ENCODE results near the gene CMSS1.
"Not testable (repeated sequence)": the region's sequence is repeated elsewhere in the genome, so short reads cannot be mapped to it uniquely, and the experiment has no call there.

Gene CMSS1

DNA sequence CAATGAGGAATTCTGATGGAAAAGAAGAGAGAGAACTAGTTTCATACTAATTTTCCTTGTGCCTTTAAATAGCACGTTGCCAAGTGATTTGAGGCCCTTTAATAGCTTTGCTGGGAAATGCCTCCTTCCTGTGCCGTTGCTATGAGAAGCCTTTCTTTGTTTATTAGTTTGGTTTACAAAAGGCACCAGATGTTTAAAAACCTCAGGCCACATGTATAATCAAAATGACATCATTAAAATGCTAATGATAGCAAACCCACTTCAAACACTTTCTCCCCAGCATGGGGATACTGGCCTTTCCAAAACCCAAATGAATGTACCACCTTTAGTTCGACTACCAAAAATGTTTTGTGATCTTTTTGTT, 393.1 kb downstream of the CMSS1 start:
- Histone ChIP-seq H3K4me1 (ENCODE audit: insufficient read depth, low read length) (peaks cover 25% of the 10 kb centered on the region), H3K27ac (ENCODE audit: low read length) (no peak overlapping the region), H3K9ac (ENCODE audit: low read depth, low read length) (peak overlapping the region; percentile 59; the same call in 1 of the 2 replicates), H3K36me3 (ENCODE audit: insufficient read depth, low read depth, low read length) (no peaks in the 10 kb centered on the region), H3K27me3 (ENCODE audit: insufficient read depth, low read length) (peaks cover 7% of the 10 kb centered on the region), H3K9me3 (ENCODE audit: insufficient read depth, low read depth, low read length) (no peaks in the 10 kb centered on the region), H3K4me3 (ENCODE audit: low read length) (peak overlapping the region; percentile 33; the same call in 1 of the 2 replicates)

DNA sequence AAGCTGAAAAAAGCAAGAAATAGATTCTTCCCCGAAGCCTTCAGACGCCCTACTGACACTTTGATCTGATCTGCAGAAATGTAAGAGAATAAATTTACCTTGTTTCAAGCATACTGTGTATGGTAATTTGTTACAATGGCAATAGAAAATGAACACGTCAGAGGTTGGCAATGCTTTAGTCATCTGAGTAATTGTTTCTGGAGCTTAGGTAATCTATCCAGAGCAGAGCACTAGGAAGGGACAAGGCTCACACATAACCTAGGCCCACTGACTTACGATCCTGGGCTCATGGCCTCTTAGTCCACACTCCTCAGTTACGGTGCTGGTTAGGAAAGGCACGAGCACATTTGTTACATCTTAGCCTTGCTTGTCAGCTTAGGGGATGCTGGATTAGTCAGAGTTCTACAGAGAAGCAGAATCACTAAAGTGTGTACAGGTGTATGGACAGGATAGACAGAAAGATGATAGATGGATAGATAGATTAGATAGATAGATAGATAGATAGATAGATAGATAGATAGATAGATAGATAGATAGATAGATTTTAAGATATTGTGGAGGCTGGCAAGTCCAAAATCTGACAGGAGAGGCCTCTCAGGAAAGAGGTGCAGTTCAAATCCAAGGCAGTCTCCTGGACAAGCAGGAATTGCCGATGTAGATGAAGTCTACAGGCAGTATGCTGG, 396.4 kb downstream of the CMSS1 start:
- H3K9me3 ChIP-seq (ENCODE audit: insufficient read depth, low read depth, low read length): no peaks in the 10 kb centered on the region
- no peaks in the 10 kb centered on the region for H3K36me3 ChIP-seq (ENCODE audit: insufficient read depth, low read depth, low read length)
- peaks cover 7% of the 10 kb centered on the region for H3K27me3 ChIP-seq (ENCODE audit: insufficient read depth, low read length)
- H3K9ac ChIP-seq (ENCODE audit: low read depth, low read length): no peak overlapping the region
- H3K4me3 ChIP-seq (ENCODE audit: low read length): no peak overlapping the region
- no peak overlapping the region for H3K27ac ChIP-seq (ENCODE audit: low read length)
- peaks cover 25% of the 10 kb centered on the region for H3K4me1 ChIP-seq (ENCODE audit: insufficient read depth, low read length)

- H3K4me3 ChIP-seq (ENCODE audit: low read length): no peak overlapping the region
These were observed 396.9 kb downstream of the CMSS1 start for GRCh38 chr3:100214574-100214964.

DNA sequence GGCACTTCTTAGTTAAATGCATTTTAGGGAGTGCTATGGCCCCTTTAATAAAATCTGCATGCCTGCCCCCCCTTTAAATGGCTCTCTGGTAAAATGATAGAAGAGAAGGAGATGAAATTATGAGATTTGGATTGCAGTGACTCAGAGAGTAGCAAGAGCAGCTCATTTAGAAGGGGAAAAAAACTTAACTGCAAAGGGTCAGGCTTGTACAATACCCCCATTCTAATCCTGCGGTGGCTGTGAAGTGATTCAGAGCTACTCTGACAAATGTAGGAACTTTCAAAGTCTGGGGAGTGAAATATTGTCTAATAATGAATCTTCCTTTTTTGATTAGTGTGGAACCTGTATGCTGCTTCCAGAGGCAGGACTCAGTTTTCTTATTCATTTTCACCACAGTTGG, 399.1 kb downstream of the CMSS1 start:
- Histone ChIP-seq H3K9ac (ENCODE audit: low read depth, low read length) (no peak overlapping the region), H3K27me3 (ENCODE audit: insufficient read depth, low read length) (peaks cover 3% of the 10 kb centered on the region), H3K36me3 (ENCODE audit: insufficient read depth, low read depth, low read length) (no peaks in the 10 kb centered on the region), H3K27ac (ENCODE audit: low read length) (no peak overlapping the region), H3K4me1 (ENCODE audit: insufficient read depth, low read length) (peaks cover 3% of the 10 kb centered on the region; the same call in 1 of the 2 replicates), H3K4me3 (ENCODE audit: low read length) (no peak overlapping the region), H3K9me3 (ENCODE audit: insufficient read depth, low read depth, low read length) (peaks cover 14% of the 10 kb centered on the region)

More at GRCh38 chr3:100214574-100214964, 396.9 kb downstream of the CMSS1 start:
- no peak overlapping the region for H3K9ac ChIP-seq (ENCODE audit: low read depth, low read length)
- no peaks in the 10 kb centered on the region for H3K36me3 ChIP-seq (ENCODE audit: insufficient read depth, low read depth, low read length)
- peaks cover 7% of the 10 kb centered on the region for H3K27me3 ChIP-seq (ENCODE audit: insufficient read depth, low read length)
- no peak overlapping the region for H3K27ac ChIP-seq (ENCODE audit: low read length)
- H3K9me3 ChIP-seq (ENCODE audit: insufficient read depth, low read depth, low read length): peaks cover 4% of the 10 kb centered on the region; the same call in 1 of the 2 replicates
- H3K4me1 ChIP-seq (ENCODE audit: insufficient read depth, low read length): peaks cover 24% of the 10 kb centered on the region

GRCh38 chr3:100221159-100221558, 403.5 kb downstream of the CMSS1 start:
- Histone ChIP-seq H3K9ac (ENCODE audit: low read depth, low read length) (no peak overlapping the region), H3K4me1 (ENCODE audit: insufficient read depth, low read length) (no peaks in the 10 kb centered on the region), H3K4me3 (ENCODE audit: low read length) (no peak overlapping the region), H3K36me3 (ENCODE audit: insufficient read depth, low read depth, low read length) (no peaks in the 10 kb centered on the region), H3K9me3 (ENCODE audit: insufficient read depth, low read depth, low read length) (peaks cover 14% of the 10 kb centered on the region), H3K27ac (ENCODE audit: low read length) (no peak overlapping the region), H3K27me3 (ENCODE audit: insufficient read depth, low read length) (no peaks in the 10 kb centered on the region)

- no peaks in the 10 kb centered on the region for H3K27me3 ChIP-seq (ENCODE audit: insufficient read depth, low read length)
- H3K4me3 ChIP-seq (ENCODE audit: low read length): no peak overlapping the region
- H3K27ac ChIP-seq (ENCODE audit: low read length): no peak overlapping the region
- H3K9me3 ChIP-seq (ENCODE audit: insufficient read depth, low read depth, low read length): peaks cover 8% of the 10 kb centered on the region
- no peak overlapping the region for H3K9ac ChIP-seq (ENCODE audit: low read depth, low read length)
- H3K36me3 ChIP-seq (ENCODE audit: insufficient read depth, low read depth, low read length): no peaks in the 10 kb centered on the region
- H3K4me1 ChIP-seq (ENCODE audit: insufficient read depth, low read length): no peaks in the 10 kb centered on the region
These were observed 407.5 kb downstream of the CMSS1 start for GRCh38 chr3:100225193-100225592.

- Histone ChIP-seq H3K36me3 (ENCODE audit: insufficient read depth, low read depth, low read length) (no peaks in the 10 kb centered on the region), H3K9ac (ENCODE audit: low read depth, low read length) (no peak overlapping the region), H3K27me3 (ENCODE audit: insufficient read depth, low read length) (no peaks in the 10 kb centered on the region), H3K9me3 (ENCODE audit: insufficient read depth, low read depth, low read length) (peaks cover 3% of the 10 kb centered on the region), H3K4me1 (ENCODE audit: insufficient read depth, low read length) (no peaks in the 10 kb centered on the region), H3K27ac (ENCODE audit: low read length) (no peak overlapping the region), H3K4me3 (ENCODE audit: low read length) (no peak overlapping the region)
These were observed 408.2 kb downstream of the CMSS1 start for GRCh38 chr3:100225883-100226282.

DNA sequence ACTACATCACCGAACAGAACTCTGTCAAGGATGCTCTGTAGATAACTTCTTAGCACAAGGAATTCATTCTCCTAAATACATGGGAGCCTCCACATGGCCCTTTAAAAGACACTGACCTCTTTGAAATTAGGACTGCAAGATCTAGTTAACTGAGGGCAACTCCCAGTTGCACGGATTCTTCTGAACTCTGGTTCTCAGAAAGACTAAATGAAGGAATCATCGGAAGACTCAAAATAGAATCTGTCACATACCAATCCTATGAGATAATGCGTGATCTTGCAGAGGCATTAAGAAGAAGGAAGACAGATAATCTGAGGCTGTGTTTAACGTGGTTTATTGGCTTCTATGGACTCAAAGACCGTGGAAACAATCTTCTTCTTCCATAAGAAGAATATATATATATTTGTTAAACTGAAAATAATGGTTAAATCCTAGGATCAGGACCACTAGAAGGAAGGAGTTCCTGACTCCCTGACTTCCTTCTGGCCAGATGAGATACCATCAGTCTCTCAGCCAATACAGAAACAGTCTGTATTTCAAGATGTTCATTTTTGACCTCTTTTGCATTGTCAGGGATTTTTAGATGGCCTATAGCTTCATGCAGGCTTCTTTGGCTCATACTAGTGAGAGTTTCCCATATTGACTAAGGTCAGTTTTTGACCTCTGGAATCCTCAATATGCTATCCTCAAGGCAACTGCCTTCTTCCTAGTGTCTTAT, 409.2 kb downstream of the CMSS1 start:
- Histone ChIP-seq H3K36me3 (ENCODE audit: insufficient read depth, low read depth, low read length) (no peaks in the 10 kb centered on the region), H3K4me1 (ENCODE audit: insufficient read depth, low read length) (no peaks in the 10 kb centered on the region), H3K27ac (ENCODE audit: low read length) (no peak overlapping the region), H3K9me3 (ENCODE audit: insufficient read depth, low read depth, low read length) (no peaks in the 10 kb centered on the region), H3K9ac (ENCODE audit: low read depth, low read length) (no peak overlapping the region), H3K27me3 (ENCODE audit: insufficient read depth, low read length) (no peaks in the 10 kb centered on the region), H3K4me3 (ENCODE audit: low read length) (no peak overlapping the region)

GRCh38 chr3:100227511-100227921, 409.9 kb downstream of the CMSS1 start:
- Histone ChIP-seq H3K36me3 (ENCODE audit: insufficient read depth, low read depth, low read length) (no peaks in the 10 kb centered on the region), H3K27ac (ENCODE audit: low read length) (no peak overlapping the region), H3K4me3 (ENCODE audit: low read length) (no peak overlapping the region), H3K9me3 (ENCODE audit: insufficient read depth, low read depth, low read length) (no peaks in the 10 kb centered on the region), H3K9ac (ENCODE audit: low read depth, low read length) (no peak overlapping the region), H3K27me3 (ENCODE audit: insufficient read depth, low read length) (no peaks in the 10 kb centered on the region), H3K4me1 (ENCODE audit: insufficient read depth, low read length) (no peaks in the 10 kb centered on the region; the same call in 1 of the 2 replicates)

DNA sequence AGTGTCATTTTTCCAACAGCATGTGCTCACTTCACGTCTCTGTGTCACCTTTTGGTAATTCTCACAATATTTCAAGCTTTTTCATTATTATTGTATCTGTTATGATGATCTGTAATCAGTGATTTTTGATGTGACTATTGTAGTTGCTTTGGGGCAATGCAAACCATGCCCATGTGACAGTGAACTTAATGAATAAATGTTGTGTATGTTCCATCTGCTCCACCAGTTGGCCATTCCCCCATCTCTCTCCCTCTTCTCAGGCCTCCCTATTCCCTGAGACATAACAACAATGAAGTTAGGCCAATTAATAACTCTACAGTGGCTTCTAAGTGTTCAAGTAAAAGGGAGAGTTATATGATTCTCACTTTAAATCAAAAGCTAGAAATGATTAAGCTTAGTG, 410.6 kb downstream of the CMSS1 start:
- H3K27me3 ChIP-seq (ENCODE audit: insufficient read depth, low read length): no peaks in the 10 kb centered on the region
- no peaks in the 10 kb centered on the region for H3K36me3 ChIP-seq (ENCODE audit: insufficient read depth, low read depth, low read length)
- H3K4me3 ChIP-seq (ENCODE audit: low read length): no peak overlapping the region
- H3K27ac ChIP-seq (ENCODE audit: low read length): no peak overlapping the region
- H3K4me1 ChIP-seq (ENCODE audit: insufficient read depth, low read length): peaks cover 6% of the 10 kb centered on the region
- no peaks in the 10 kb centered on the region for H3K9me3 ChIP-seq (ENCODE audit: insufficient read depth, low read depth, low read length)
- H3K9ac ChIP-seq (ENCODE audit: low read depth, low read length): no peak overlapping the region

- not testable (repeated sequence) for H3K4me1 ChIP-seq (ENCODE audit: insufficient read depth, low read length); H3K27me3 ChIP-seq (ENCODE audit: insufficient read depth, low read length); H3K9me3 ChIP-seq (ENCODE audit: insufficient read depth, low read depth, low read length); H3K9ac ChIP-seq (ENCODE audit: low read depth, low read length); H3K27ac ChIP-seq (ENCODE audit: low read length); H3K4me3 ChIP-seq (ENCODE audit: low read length); H3K36me3 ChIP-seq (ENCODE audit: insufficient read depth, low read depth, low read length)
These were observed 411.5 kb downstream of the CMSS1 start for GRCh38 chr3:100229188-100229587.

- Histone ChIP-seq H3K36me3 (ENCODE audit: insufficient read depth, low read depth, low read length) (no peaks in the 10 kb centered on the region), H3K27ac (ENCODE audit: low read length) (no peak overlapping the region), H3K4me1 (ENCODE audit: insufficient read depth, low read length) (peaks cover 6% of the 10 kb centered on the region), H3K27me3 (ENCODE audit: insufficient read depth, low read length) (no peaks in the 10 kb centered on the region), H3K4me3 (ENCODE audit: low read length) (no peak overlapping the region), H3K9ac (ENCODE audit: low read depth, low read length) (no peak overlapping the region), H3K9me3 (ENCODE audit: insufficient read depth, low read depth, low read length) (no peaks in the 10 kb centered on the region)
These were observed 413.0 kb downstream of the CMSS1 start for GRCh38 chr3:100230710-100231109.

Data from iPS-20b (cell line).